Measurements from ENCODE around the gene PJVK. TPM values are rescaled to one million over a fixed set of nuclear protein-coding genes. Genes with fewer than 3 reads are reported as not detected.

PJVK gene
- total RNA-seq, 1 experiment from 2014 or later, result 1.1 TPM

- DNase-seq (ENCODE audit: low spot score), result peak; percentile 91
These were observed 29.3 kb downstream of the PJVK start, which contains the start of gene PLEKHA3 for GRCh38 chr2:178480227-178481181. Gene PLEKHA3, plus strand, starts transcription at chr2:178480457. Its CDS starts 413 bp downstream, at chr2:178480870.

GRCh38 chr2:178482437-178482836 is 31.3 kb downstream of the PJVK start:
- DNase-seq (ENCODE audit: low spot score), result no peak

GRCh38 chr2:178484245-178485041 is 33.3 kb downstream of the PJVK start:
- DNase-seq (ENCODE audit: low spot score), result no peak

- no peak for DNase-seq (ENCODE audit: low spot score)
These were observed 34.2 kb downstream of the PJVK start for GRCh38 chr2:178485356-178485755.

GRCh38 chr2:178491612-178492011 is 40.4 kb downstream of the PJVK start:
- no peak for DNase-seq (ENCODE audit: low spot score)

- no peak for DNase-seq (ENCODE audit: low spot score)
These were observed 44.9 kb downstream of the PJVK start for GRCh38 chr2:178496049-178496448.

- DNase-seq (ENCODE audit: low spot score), result no peak
These were observed 47.0 kb downstream of the PJVK start for GRCh38 chr2:178498137-178498536.

- no peak for DNase-seq (ENCODE audit: low spot score)
These were observed 48.5 kb downstream of the PJVK start for GRCh38 chr2:178499640-178500039.

- no peak for DNase-seq (ENCODE audit: low spot score)
These were observed 51.6 kb downstream of the PJVK start for GRCh38 chr2:178502751-178503150.

- DNase-seq (ENCODE audit: low spot score), result no peak
These were observed 54.9 kb downstream of the PJVK start for GRCh38 chr2:178506101-178506500.

- DNase-seq (ENCODE audit: low spot score), result no peak
These were observed 55.3 kb downstream of the PJVK start for GRCh38 chr2:178506524-178506923.

- no peak for DNase-seq (ENCODE audit: low spot score)
These were observed 55.8 kb downstream of the PJVK start for GRCh38 chr2:178506949-178507348.

- no peak for DNase-seq (ENCODE audit: low spot score)
These were observed 57.5 kb downstream of the PJVK start for GRCh38 chr2:178508646-178509045.

GRCh38 chr2:178510384-178510783 is 59.2 kb downstream of the PJVK start:
- DNase-seq (ENCODE audit: low spot score), result no peak

Other genes with a start within 250 kb of the PJVK start
- 53.5 and 53.9 TPM in 2 replicates for gene PRKRA, start 203 bp upstream of the PJVK start, total RNA-seq (2014; rRNA removed; shearing (Covaris generic))
- gene FKBP7, start 27.2 kb downstream of the PJVK start, total RNA-seq (2014; rRNA removed; shearing (Covaris generic)), result 43.4 and 44.2 TPM in 2 replicates
- 10.3 and 11.7 TPM in 2 replicates for gene PLEKHA3, start 29.1 kb downstream of the PJVK start, total RNA-seq (2014; rRNA removed; shearing (Covaris generic))

Measured in H4 (cell line).